ENCODE data around the gene DOCK3. TPM values are rescaled to one million over a fixed set of nuclear protein-coding genes. Genes with fewer than 3 reads are reported as not detected.

Gene DOCK3
- total RNA-seq, 1 donor from 2014 or later = 21.0 TPM

GRCh38 chr3:51403675-51404074 is 728.9 kb downstream of the DOCK3 start:
- Mint-ChIP-seq H3K4me1 (peaks cover 3% of the 10 kb centered on the region), H3K9me3 (no peaks in the 10 kb centered on the region), H3K27me3 (ENCODE audit: low read depth) (no peaks in the 10 kb centered on the region), H3K27ac (no peak overlapping the region), H3K36me3 (peaks cover 14% of the 10 kb centered on the region), H3K4me3 (no peak overlapping the region)
- TF ChIP-seq, protein P1, sequence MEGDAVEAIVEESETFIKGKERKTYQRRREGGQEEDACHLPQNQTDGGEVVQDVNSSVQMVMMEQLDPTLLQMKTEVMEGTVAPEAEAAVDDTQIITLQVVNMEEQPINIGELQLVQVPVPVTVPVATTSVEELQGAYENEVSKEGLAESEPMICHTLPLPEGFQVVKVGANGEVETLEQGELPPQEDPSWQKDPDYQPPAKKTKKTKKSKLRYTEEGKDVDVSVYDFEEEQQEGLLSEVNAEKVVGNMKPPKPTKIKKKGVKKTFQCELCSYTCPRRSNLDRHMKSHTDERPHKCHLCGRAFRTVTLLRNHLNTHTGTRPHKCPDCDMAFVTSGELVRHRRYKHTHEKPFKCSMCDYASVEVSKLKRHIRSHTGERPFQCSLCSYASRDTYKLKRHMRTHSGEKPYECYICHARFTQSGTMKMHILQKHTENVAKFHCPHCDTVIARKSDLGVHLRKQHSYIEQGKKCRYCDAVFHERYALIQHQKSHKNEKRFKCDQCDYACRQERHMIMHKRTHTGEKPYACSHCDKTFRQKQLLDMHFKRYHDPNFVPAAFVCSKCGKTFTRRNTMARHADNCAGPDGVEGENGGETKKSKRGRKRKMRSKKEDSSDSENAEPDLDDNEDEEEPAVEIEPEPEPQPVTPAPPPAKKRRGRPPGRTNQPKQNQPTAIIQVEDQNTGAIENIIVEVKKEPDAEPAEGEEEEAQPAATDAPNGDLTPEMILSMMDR (IDR thresholded peaks at IDR 0.05; ENCODE audit: unreplicated experiment) = no peak
- DNase-seq (ENCODE audit: low spot score in 2 of 2, unreplicated experiment in 2 of 2) = no peak

DNA sequence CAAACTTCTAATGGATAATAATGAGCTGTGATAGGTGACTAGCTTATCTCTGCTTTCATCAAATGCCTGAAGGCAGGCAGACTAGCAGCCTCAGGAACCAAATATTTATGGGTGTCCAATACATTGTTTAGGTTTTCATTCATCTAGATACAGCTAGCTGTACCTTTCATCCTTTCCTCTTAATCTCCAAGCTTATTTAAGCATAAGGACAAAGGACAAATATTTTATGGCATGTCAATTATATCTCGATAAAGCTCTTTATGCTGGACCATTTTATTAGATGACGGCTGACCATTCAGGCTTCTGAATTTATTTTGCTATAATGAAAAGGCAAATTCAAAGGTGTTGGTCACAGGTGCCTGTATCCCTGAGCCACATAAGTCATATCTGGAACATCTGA is 733.3 kb downstream of the DOCK3 start:
- peaks cover 3% of the 10 kb centered on the region for H3K4me1 Mint-ChIP-seq

GRCh38 chr3:51408813-51409212 is 734.1 kb downstream of the DOCK3 start:
- peaks cover 3% of the 10 kb centered on the region for H3K4me1 Mint-ChIP-seq
- no peak for DNase-seq (ENCODE audit: low spot score in 2 of 2, unreplicated experiment in 2 of 2)
- no peaks in the 10 kb centered on the region for H3K9me3 Mint-ChIP-seq
- H3K36me3 Mint-ChIP-seq = peaks cover 26% of the 10 kb centered on the region
- TF ChIP-seq, protein P1 (IDR thresholded peaks at IDR 0.05; ENCODE audit: unreplicated experiment) = no peak
- H3K27me3 Mint-ChIP-seq (ENCODE audit: low read depth) = no peaks in the 10 kb centered on the region
- no peak overlapping the region for H3K27ac Mint-ChIP-seq
- H3K4me3 Mint-ChIP-seq = no peak overlapping the region

More for the DNA sequence above, 733.3 kb downstream of the DOCK3 start:
- no peaks in the 10 kb centered on the region for H3K9me3 Mint-ChIP-seq
- DNase-seq (ENCODE audit: low spot score in 2 of 2, unreplicated experiment in 2 of 2) = no peak
- peaks cover 24% of the 10 kb centered on the region for H3K36me3 Mint-ChIP-seq
- H3K27ac Mint-ChIP-seq = no peak overlapping the region
- H3K27me3 Mint-ChIP-seq (ENCODE audit: low read depth) = no peaks in the 10 kb centered on the region
- H3K4me3 Mint-ChIP-seq = no peak overlapping the region
- TF ChIP-seq, protein P1 (IDR thresholded peaks at IDR 0.05; ENCODE audit: unreplicated experiment) = no peak

DNA sequence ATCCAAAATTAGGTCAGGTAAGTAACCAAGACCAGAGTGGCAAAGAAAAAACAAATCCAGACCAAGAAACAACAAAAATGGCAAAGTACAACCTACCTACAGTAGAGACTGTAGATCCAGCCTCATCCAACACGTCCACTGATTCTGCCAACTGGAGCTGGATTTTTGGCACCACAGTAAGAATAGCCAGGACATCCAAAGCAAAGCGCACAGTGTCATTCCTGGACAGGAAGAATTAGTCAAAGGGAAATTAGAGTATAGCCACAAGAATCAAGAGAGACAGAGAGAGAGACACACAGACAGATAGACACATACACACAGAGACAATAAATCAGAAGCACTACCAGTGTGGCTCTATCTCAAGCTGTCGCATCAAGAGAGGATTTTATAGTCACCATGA is 747.5 kb downstream of the DOCK3 start:
- TF ChIP-seq, protein P1 (IDR thresholded peaks at IDR 0.05; ENCODE audit: unreplicated experiment) = no peak
- Mint-ChIP-seq H3K36me3 (peaks cover 19% of the 10 kb centered on the region), H3K4me3 (no peak overlapping the region), H3K27ac (no peak overlapping the region), H3K9me3 (no peaks in the 10 kb centered on the region), H3K4me1 (no peaks in the 10 kb centered on the region), H3K27me3 (ENCODE audit: low read depth) (no peaks in the 10 kb centered on the region)
- DNase-seq (ENCODE audit: low spot score in 2 of 2, unreplicated experiment in 2 of 2) = no peak

DNA sequence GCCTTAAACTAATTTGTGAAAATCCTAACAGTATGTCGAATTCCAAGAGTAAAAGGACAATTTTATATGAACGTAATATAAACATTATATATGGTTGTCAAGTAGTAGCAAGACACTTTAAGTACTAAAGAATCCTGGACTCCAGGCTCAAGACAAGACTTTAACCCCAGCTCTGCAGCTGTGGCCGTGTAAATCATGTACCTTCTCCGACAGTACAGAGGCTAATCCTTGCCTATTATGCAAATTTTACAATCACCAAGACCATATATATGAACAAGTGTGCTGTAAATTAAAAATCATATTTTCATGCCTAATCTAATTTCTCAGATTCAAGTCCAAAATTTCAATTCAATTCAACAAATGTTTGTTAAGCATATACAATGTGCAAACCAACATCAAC is 752.2 kb downstream of the DOCK3 start:
- Mint-ChIP-seq H3K4me3 (no peak overlapping the region), H3K4me1 (no peaks in the 10 kb centered on the region), H3K27ac (no peak overlapping the region), H3K36me3 (peaks cover 12% of the 10 kb centered on the region), H3K9me3 (no peaks in the 10 kb centered on the region), H3K27me3 (ENCODE audit: low read depth) (no peaks in the 10 kb centered on the region)
- TF ChIP-seq, protein P1 (IDR thresholded peaks at IDR 0.05; ENCODE audit: unreplicated experiment) = no peak
- no peak for DNase-seq (ENCODE audit: low spot score in 2 of 2, unreplicated experiment in 2 of 2)

DNA sequence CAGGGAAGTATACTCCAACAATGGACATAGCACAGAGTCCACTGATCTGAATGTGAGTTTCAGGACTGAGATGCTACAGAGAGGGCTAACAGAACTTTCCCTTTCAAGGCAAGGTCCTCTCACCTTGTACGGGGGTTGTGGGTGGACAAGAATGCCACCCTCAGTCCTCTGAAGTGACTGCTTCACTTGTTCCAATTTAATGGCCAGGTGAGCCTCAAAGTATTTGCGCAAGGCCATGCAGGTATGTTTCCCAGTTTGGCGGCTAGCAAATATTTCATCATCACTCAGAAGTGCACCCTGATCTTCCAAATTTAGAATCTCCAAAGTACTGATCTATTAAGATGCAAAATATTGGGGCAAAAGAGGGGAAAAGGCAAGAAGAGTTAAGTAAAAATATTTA is 754.4 kb downstream of the DOCK3 start:
- Mint-ChIP-seq H3K9me3 (no peaks in the 10 kb centered on the region), H3K4me3 (no peak overlapping the region), H3K27me3 (ENCODE audit: low read depth) (no peaks in the 10 kb centered on the region), H3K27ac (no peak overlapping the region), H3K4me1 (no peaks in the 10 kb centered on the region), H3K36me3 (peaks cover 16% of the 10 kb centered on the region)
- TF ChIP-seq, protein P1 (IDR thresholded peaks at IDR 0.05; ENCODE audit: unreplicated experiment) = no peak
- no peak for DNase-seq (ENCODE audit: low spot score in 2 of 2, unreplicated experiment in 2 of 2)

Measured in mesothelial cell of epicardium (in vitro differentiated cells).